Measurements from ENCODE around the gene SPTLC3. TPM values are rescaled to one million over a fixed set of nuclear protein-coding genes. Genes with fewer than 3 reads are reported as not detected.

Gene SPTLC3
- polyA plus RNA-seq, 1 of the 3 experiments (the other 2 are of a cell fraction) = 0.02 TPM

DNA sequence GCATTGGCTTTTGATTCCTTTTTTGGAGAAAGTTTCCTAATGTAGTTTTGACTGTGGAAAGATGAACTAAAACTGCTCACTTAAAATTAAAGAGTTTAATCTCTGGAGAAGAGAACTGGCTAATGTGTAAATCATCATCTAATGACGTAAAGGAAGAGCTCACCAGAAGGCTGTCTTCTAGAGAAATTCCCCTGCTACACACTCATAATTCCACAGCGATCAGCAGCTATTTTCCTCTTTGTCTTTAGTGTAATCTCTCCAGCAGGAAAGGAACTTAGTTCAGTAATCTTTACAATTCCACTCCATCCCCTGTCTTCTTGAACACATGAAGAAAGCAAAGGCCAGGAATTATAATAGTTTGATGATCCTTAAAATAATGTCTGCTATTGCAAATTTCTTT, 15.8 kb downstream of the SPTLC3 start (continued):
- TF ChIP-seq, protein P1, sequence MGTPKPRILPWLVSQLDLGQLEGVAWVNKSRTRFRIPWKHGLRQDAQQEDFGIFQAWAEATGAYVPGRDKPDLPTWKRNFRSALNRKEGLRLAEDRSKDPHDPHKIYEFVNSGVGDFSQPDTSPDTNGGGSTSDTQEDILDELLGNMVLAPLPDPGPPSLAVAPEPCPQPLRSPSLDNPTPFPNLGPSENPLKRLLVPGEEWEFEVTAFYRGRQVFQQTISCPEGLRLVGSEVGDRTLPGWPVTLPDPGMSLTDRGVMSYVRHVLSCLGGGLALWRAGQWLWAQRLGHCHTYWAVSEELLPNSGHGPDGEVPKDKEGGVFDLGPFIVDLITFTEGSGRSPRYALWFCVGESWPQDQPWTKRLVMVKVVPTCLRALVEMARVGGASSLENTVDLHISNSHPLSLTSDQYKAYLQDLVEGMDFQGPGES (IDR thresholded peaks at IDR 0.05; ENCODE audit: low read depth, low read length) = no peak
- no peak for TF ChIP-seq YY1 (IDR thresholded peaks at IDR 0.05; ENCODE audit: low read depth)
- TF ChIP-seq, protein P2, sequence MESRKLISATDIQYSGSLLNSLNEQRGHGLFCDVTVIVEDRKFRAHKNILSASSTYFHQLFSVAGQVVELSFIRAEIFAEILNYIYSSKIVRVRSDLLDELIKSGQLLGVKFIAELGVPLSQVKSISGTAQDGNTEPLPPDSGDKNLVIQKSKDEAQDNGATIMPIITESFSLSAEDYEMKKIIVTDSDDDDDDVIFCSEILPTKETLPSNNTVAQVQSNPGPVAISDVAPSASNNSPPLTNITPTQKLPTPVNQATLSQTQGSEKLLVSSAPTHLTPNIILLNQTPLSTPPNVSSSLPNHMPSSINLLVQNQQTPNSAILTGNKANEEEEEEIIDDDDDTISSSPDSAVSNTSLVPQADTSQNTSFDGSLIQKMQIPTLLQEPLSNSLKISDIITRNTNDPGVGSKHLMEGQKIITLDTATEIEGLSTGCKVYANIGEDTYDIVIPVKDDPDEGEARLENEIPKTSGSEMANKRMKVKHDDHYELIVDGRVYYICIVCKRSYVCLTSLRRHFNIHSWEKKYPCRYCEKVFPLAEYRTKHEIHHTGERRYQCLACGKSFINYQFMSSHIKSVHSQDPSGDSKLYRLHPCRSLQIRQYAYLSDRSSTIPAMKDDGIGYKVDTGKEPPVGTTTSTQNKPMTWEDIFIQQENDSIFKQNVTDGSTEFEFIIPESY (IDR thresholded peaks at IDR 0.05; ENCODE audit: borderline replicate concordance, low read depth) = no peak
- no peak for TF ChIP-seq RAD21 (IDR thresholded peaks at IDR 0.05; ENCODE audit: low read length)

DNA sequence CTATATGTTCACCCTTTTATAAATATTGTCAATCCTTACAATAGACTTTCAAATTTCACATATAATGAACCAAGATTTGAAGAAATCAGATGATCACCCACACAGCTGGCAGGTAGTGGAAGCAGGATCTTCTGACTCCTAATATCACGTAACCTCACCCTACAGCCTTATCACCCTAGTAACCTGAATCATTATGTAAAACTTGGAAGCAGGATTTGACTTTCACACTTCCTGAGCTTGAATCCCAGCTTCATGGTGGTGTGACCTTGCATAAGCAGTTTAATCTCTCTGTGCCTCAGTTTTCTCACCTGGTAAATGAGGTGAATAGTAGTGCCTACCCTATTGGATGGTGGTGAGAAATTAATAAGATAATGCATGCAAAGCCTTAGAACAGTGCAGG, 16.4 kb downstream of the SPTLC3 start:
- Histone ChIP-seq H3K4me3 (ENCODE audit: low read depth in 2 of 2, low read length in 1 of 2) (no peak overlapping the region), H4K20me1 (ENCODE audit: insufficient read depth) (no peaks in the 10 kb centered on the region), H3K79me2 (ENCODE audit: insufficient read depth) (no peaks in the 10 kb centered on the region), H3F3A (replicated peaks; ENCODE audit: insufficient read depth) (no peaks in the 10 kb centered on the region), H3K4me2 (no peak overlapping the region), H3K27ac (ENCODE audit: low read depth in 2 of 2, low read length in 1 of 2) (no peak overlapping the region), H3K9me3 (0 out of 2 replicates have a peak, but pooled peaks cover 3% of the 10 kb centered on the region), H3K9ac (no peak overlapping the region), H3K9me2 (no peaks in the 10 kb centered on the region), H3K36me3 (replicated peaks in 1 of 2; ENCODE audit: control insufficient read depth in 1 of 2, insufficient read depth in 2 of 2, low read length in 1 of 2) (no peaks in the 10 kb centered on the region), H3K4me1 (ENCODE audit: control insufficient read depth in 1 of 2, insufficient read depth in 2 of 2, low read depth in 1 of 2, low read length in 1 of 2) (no peaks in the 10 kb centered on the region), H2AFZ (ENCODE audit: low read depth) (no peak overlapping the region), H3K27me3 (ENCODE audit: insufficient read depth) (no peaks in the 10 kb centered on the region)
- CTCF ChIA-PET = no interaction called here
- 81% methylated on average over 1 of the region's 1 CpG for WGBS (ENCODE audit: low lambda C conversion rate)
- no peak for DNase-seq
- no peak for TF ChIP-seq FOXJ3 (CRISPR knock-in tag; IDR thresholded peaks at IDR 0.05)
- no peak for TF ChIP-seq FOXM1 (IDR thresholded peaks at IDR 0.05; ENCODE audit: low read depth)
- TF ChIP-seq RCOR1 (IDR thresholded peaks at IDR 0.05; ENCODE audit: low read length) = no peak
- TF ChIP-seq GABPA (IDR thresholded peaks at IDR 0.05; ENCODE audit: low read depth) = no peak
- TF ChIP-seq, protein P3, sequence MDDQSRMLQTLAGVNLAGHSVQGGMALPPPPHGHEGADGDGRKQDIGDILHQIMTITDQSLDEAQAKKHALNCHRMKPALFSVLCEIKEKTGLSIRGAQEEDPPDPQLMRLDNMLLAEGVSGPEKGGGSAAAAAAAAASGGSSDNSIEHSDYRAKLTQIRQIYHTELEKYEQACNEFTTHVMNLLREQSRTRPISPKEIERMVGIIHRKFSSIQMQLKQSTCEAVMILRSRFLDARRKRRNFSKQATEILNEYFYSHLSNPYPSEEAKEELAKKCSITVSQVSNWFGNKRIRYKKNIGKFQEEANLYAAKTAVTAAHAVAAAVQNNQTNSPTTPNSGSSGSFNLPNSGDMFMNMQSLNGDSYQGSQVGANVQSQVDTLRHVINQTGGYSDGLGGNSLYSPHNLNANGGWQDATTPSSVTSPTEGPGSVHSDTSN (IDR thresholded peaks at IDR 0.05) = no peak
- TF ChIP-seq GATA2 (CRISPR knock-in tag; IDR thresholded peaks at IDR 0.05) = no peak
- TF ChIP-seq POLR2AphosphoS5 (IDR thresholded peaks at IDR 0.05; ENCODE audit: low read depth, low read length) = no peak
- no peak for TF ChIP-seq SIN3A (IDR thresholded peaks at IDR 0.05; ENCODE audit: borderline replicate concordance, low read depth, low read length)
- TF ChIP-seq, protein P4, sequence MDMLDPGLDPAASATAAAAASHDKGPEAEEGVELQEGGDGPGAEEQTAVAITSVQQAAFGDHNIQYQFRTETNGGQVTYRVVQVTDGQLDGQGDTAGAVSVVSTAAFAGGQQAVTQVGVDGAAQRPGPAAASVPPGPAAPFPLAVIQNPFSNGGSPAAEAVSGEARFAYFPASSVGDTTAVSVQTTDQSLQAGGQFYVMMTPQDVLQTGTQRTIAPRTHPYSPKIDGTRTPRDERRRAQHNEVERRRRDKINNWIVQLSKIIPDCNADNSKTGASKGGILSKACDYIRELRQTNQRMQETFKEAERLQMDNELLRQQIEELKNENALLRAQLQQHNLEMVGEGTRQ (IDR thresholded peaks at IDR 0.05; ENCODE audit: borderline replicate concordance, low read depth, low read length) = no peak
- no peak for TF ChIP-seq YY1 (IDR thresholded peaks at IDR 0.05; ENCODE audit: low read depth)
- TF ChIP-seq SMC3 (IDR thresholded peaks at IDR 0.05; ENCODE audit: low read depth, low read length) = no peak
- no peak for TF ChIP-seq RAD21 (IDR thresholded peaks at IDR 0.05; ENCODE audit: low read length)
- POLR2A ChIA-PET = no interaction called here

Measured in SK-N-SH (cell line).